ENCODE results near the gene MTUS2. TPM values are rescaled to one million over a fixed set of nuclear protein-coding genes. Genes with fewer than 3 reads are reported as not detected.

The MTUS2 gene
- total RNA-seq, 1 donor = 0.36 TPM

- no peak for DNase-seq (ENCODE audit: low read depth)
- TF ChIP-seq CTCF (IDR thresholded peaks at IDR 0.05; ENCODE audit: insufficient read depth, low read length) = no peak
- H3K4me3 ChIP-seq (ENCODE audit: low read depth, low read length) = no peak overlapping the region
Observed at GRCh38 chr13:29279356-29280254, 459.5 kb downstream of the MTUS2 start.

GRCh38 chr13:29281932-29282495 lies 461.9 kb downstream of the MTUS2 start:
- DNase-seq (ENCODE audit: low read depth) = no peak
- no peak for TF ChIP-seq CTCF (IDR thresholded peaks at IDR 0.05; ENCODE audit: insufficient read depth, low read length)
- no peak overlapping the region for H3K4me3 ChIP-seq (ENCODE audit: low read depth, low read length)

GRCh38 chr13:29284726-29285125 lies 464.6 kb downstream of the MTUS2 start:
- no peak for DNase-seq (ENCODE audit: low read depth)
- no peak for TF ChIP-seq CTCF (IDR thresholded peaks at IDR 0.05; ENCODE audit: insufficient read depth, low read length)
- H3K4me3 ChIP-seq (ENCODE audit: low read depth, low read length) = no peak overlapping the region

- H3K4me3 ChIP-seq (ENCODE audit: low read depth, low read length) = no peak overlapping the region
- no peak for TF ChIP-seq CTCF (IDR thresholded peaks at IDR 0.05; ENCODE audit: insufficient read depth, low read length)
- DNase-seq (ENCODE audit: low read depth) = no peak
Observed at GRCh38 chr13:29287237-29287636, 467.1 kb downstream of the MTUS2 start.

GRCh38 chr13:29292045-29292444 lies 471.9 kb downstream of the MTUS2 start:
- H3K4me3 ChIP-seq (ENCODE audit: low read depth, low read length) = no peak overlapping the region
- TF ChIP-seq CTCF (IDR thresholded peaks at IDR 0.05; ENCODE audit: insufficient read depth, low read length) = no peak
- DNase-seq (ENCODE audit: low read depth) = no peak

GRCh38 chr13:29294821-29295220 lies 474.7 kb downstream of the MTUS2 start:
- no peak for DNase-seq (ENCODE audit: low read depth)
- TF ChIP-seq CTCF (IDR thresholded peaks at IDR 0.05; ENCODE audit: insufficient read depth, low read length) = no peak
- no peak overlapping the region for H3K4me3 ChIP-seq (ENCODE audit: low read depth, low read length)

Measured in fibroblast of the aortic adventitia (primary cell).